ENCODE data around the gene SF3B2.

DNA sequence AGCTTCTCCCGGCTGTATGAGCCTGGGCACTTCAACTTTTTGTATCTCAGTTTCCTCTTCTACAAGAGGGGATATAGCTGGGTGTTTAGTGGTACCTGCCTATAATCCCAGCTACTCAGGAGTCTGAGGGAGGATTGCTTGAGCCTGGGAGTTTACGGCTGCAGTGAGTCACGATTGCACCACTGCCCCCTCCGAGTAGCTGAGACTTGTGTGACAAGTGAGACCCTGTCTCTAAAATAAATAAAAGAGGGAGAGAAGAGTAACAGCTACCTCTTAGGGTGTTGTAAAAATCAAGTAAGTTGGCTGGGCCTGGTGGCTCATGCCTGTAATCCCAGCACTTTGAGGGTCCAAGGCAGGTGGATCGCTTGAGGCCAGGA, 15.8 kb upstream of the SF3B2 start:
- TF ChIP-seq EP300 (IDR thresholded peaks at IDR 0.05): no peak
- no peak for TF ChIP-seq CTCF (IDR thresholded peaks at IDR 0.05)
- no peak for TF ChIP-seq POLR2A (IDR thresholded peaks at IDR 0.05)

All from ovary (tissue), 3 donors.